Measurements from ENCODE around the gene SULT1A2. TPM values are rescaled to one million over a fixed set of nuclear protein-coding genes. Genes with fewer than 3 reads are reported as not detected.

The SULT1A2 gene
- total RNA-seq, 2 donors from 2014 or later: 0.96 to 3.1 TPM

GRCh38 chr16:28607116-28607623 is 10.3 kb upstream of the SULT1A2 start:
- Histone ChIP-seq H3K36me3 (no peaks in the 10 kb centered on the region), H3K4me1 (replicated peaks) (no peaks in the 10 kb centered on the region), H3K9me3 (no peaks in the 10 kb centered on the region), H3K4me3 (no peak overlapping the region), H3K27ac (no peak overlapping the region), H3K27me3 (replicated peaks; ENCODE audit: insufficient read depth) (no peaks in the 10 kb centered on the region)
- TF ChIP-seq POLR2A (IDR thresholded peaks at IDR 0.05) (no peak), POLR2AphosphoS5 (IDR thresholded peaks at IDR 0.05) (no peak), CTCF (IDR thresholded peaks at IDR 0.05) (no peak)
- no peak for DNase-seq (ENCODE audit: low spot score)
- intact Hi-C loops (cut with DNase I): no loop called here
- 96% methylated on average over 9 of the region's 9 CpGs for WGBS

- WGBS: 91% methylated on average over 16 of the region's 16 CpGs
- Histone ChIP-seq H3K9me3 (no peaks in the 10 kb centered on the region), H3K27ac (no peak overlapping the region), H3K4me1 (replicated peaks) (no peaks in the 10 kb centered on the region), H3K36me3 (no peaks in the 10 kb centered on the region), H3K27me3 (replicated peaks; ENCODE audit: insufficient read depth) (no peaks in the 10 kb centered on the region), H3K4me3 (no peak overlapping the region)
- intact Hi-C loops (cut with DNase I): no loop called here
- DNase-seq (ENCODE audit: low spot score): no peak
- no peak for TF ChIP-seq POLR2AphosphoS5 (IDR thresholded peaks at IDR 0.05)
- TF ChIP-seq POLR2A (IDR thresholded peaks at IDR 0.05): no peak
- TF ChIP-seq CTCF (IDR thresholded peaks at IDR 0.05): no peak
These were observed 9.7 kb upstream of the SULT1A2 start for GRCh38 chr16:28606291-28607115.

- Histone ChIP-seq H3K4me3 (no peak overlapping the region), H3K9me3 (no peaks in the 10 kb centered on the region), H3K27me3 (replicated peaks; ENCODE audit: insufficient read depth) (no peaks in the 10 kb centered on the region), H3K4me1 (replicated peaks) (no peaks in the 10 kb centered on the region), H3K27ac (no peak overlapping the region), H3K36me3 (no peaks in the 10 kb centered on the region)
- DNase-seq (ENCODE audit: low spot score): no peak
- intact Hi-C loops (cut with DNase I): no loop called here
- WGBS: 72% methylated on average over 8 of the region's 8 CpGs
- TF ChIP-seq POLR2A (IDR thresholded peaks at IDR 0.05) (no peak), CTCF (IDR thresholded peaks at IDR 0.05) (no peak), POLR2AphosphoS5 (IDR thresholded peaks at IDR 0.05) (no peak)
These were observed 7.3 kb upstream of the SULT1A2 start for GRCh38 chr16:28604186-28604565.

- H3K27me3 ChIP-seq (replicated peaks; ENCODE audit: insufficient read depth): no peaks in the 10 kb centered on the region
- no peak for TF ChIP-seq POLR2A (IDR thresholded peaks at IDR 0.05)
- TF ChIP-seq POLR2AphosphoS5 (IDR thresholded peaks at IDR 0.05): no peak
- TF ChIP-seq CTCF (IDR thresholded peaks at IDR 0.05): no peak
- no peak overlapping the region for H3K27ac ChIP-seq
- DNase-seq (ENCODE audit: low spot score): no peak
- no peaks in the 10 kb centered on the region for H3K4me1 ChIP-seq (replicated peaks)
- WGBS: 79% methylated on average over 11 of the region's 11 CpGs
- H3K36me3 ChIP-seq: no peaks in the 10 kb centered on the region
- H3K4me3 ChIP-seq: no peak overlapping the region
- intact Hi-C loops (cut with DNase I): no loop called here
- H3K9me3 ChIP-seq: no peaks in the 10 kb centered on the region
These were observed 6.7 kb upstream of the SULT1A2 start for GRCh38 chr16:28603381-28604185.
